HEK293T (cell line): ENCODE measurements around the gene ECT2L.
A peak's percentile ranks its signal among the peaks of the same experiment; 100 is the strongest.

Source experiments
- CTCF ChIA-PET: fragments of 350-600 bp; formaldehyde crosslinking; extraction: SDS; loops from one replicate; lab custom pipeline; 2021; ENCODE audit warnings: antibody characterized with exemption, inconsistent platforms; lab: Yijun Ruan, JAX
- POLR2A ChIA-PET: fragments of 350-600 bp; formaldehyde crosslinking; extraction: SDS; loops from one replicate; lab custom pipeline; 2020; ENCODE audit warnings: antibody characterized with exemption, inconsistent platforms; lab: Yijun Ruan, JAX
- DNase-seq: peaks from one replicate; pipeline ENCODE4 v3.0.0; 2012; ENCODE audit warnings: mixed read lengths; ENCODE audit errors: extremely low spot score
- ARNT ChIP-seq: fragments of 450-650 bp; IDR thresholded peaks from 2 replicates; pipeline ENCODE4 v1.6.1; 2017; ENCODE audit warnings: mild to moderate bottlenecking
- BHLHE40 ChIP-seq: fragments of 450-650 bp; IDR thresholded peaks from 2 replicates; pipeline ENCODE4 v1.6.1; 2016; ENCODE audit warnings: mild to moderate bottlenecking, moderate library complexity, borderline replicate concordance
- CTBP1 ChIP-seq: fragments of 450-650 bp; IDR thresholded peaks from 2 replicates; pipeline ENCODE4 v1.6.1; 2016; ENCODE audit warnings: borderline replicate concordance
- ELF4 ChIP-seq: fragments of 450-650 bp; IDR thresholded peaks from 2 replicates; pipeline ENCODE4 v1.6.1; 2017; ENCODE audit warnings: antibody characterized with exemption
- FOXA1 ChIP-seq: fragments of 450-650 bp; IDR thresholded peaks from 2 replicates; pipeline ENCODE4 v1.6.1; 2016; ENCODE audit warnings: mild to moderate bottlenecking
- FOXK2 ChIP-seq: fragments of 450-650 bp; IDR thresholded peaks from 2 replicates; pipeline ENCODE4 v1.6.1; 2016; ENCODE audit warnings: mild to moderate bottlenecking
- FOXM1 ChIP-seq: fragments of 450-650 bp; IDR thresholded peaks from 2 replicates; pipeline ENCODE4 v1.6.1; 2017; ENCODE audit warnings: mild to moderate bottlenecking, borderline replicate concordance
- HDGF ChIP-seq: fragments of 450-650 bp; IDR thresholded peaks from 2 replicates; pipeline ENCODE4 v1.6.1; 2017; ENCODE audit warnings: antibody characterized with exemption, borderline replicate concordance
- L3MBTL2 ChIP-seq: fragments of 450-650 bp; conservative IDR thresholded peaks from 2 replicates; pipeline ENCODE4 v1.6.1; 2016; ENCODE audit warnings: mild to moderate bottlenecking
- LEF1 ChIP-seq: fragments of 450-650 bp; IDR thresholded peaks from 2 replicates; pipeline ENCODE4 v1.6.1; 2017; ENCODE audit warnings: mild to moderate bottlenecking, borderline replicate concordance
- NFRKB ChIP-seq: fragments of 450-650 bp; IDR thresholded peaks from 2 replicates; pipeline ENCODE4 v1.6.1; 2016; ENCODE audit warnings: mild to moderate bottlenecking, moderate library complexity
- PKNOX1 ChIP-seq: fragments of 450-650 bp; IDR thresholded peaks from 2 replicates; pipeline ENCODE4 v1.6.1; 2016
- SP1 ChIP-seq: fragments of 450-650 bp; IDR thresholded peaks from 2 replicates; pipeline ENCODE4 v1.6.1; 2017
- SUZ12 ChIP-seq: fragments of 450-650 bp; IDR thresholded peaks from 2 replicates; pipeline ENCODE4 v1.6.1; 2016; ENCODE audit warnings: mild to moderate bottlenecking
- TARDBP ChIP-seq: fragments of 450-650 bp; IDR thresholded peaks from 2 replicates; pipeline ENCODE4 v1.6.1; 2016
- ZNF384 ChIP-seq: fragments of 450-650 bp; IDR thresholded peaks from 2 replicates; pipeline ENCODE4 v1.6.1; 2016

The ECT2L gene

GRCh38 chr6:138795809-138796603 lies at the start of gene ECT2L:
ECT2L (plus strand) TSS chr6:138796087; CDS start chr6:138813275, 17,188 bp downstream.
- ChIA-PET POLR2A (no interaction called here), CTCF (no interaction called here)
- DNase-seq, result no peak
- TF ChIP-seq TARDBP, result no peak
- TF ChIP-seq SUZ12, result no peak
- no peak for TF ChIP-seq ELF4
- no peak for TF ChIP-seq LEF1
- TF ChIP-seq FOXK2, result no peak
- TF ChIP-seq NFRKB, result no peak
- no peak for TF ChIP-seq L3MBTL2
- TF ChIP-seq ZNF384, result no peak
- TF ChIP-seq BHLHE40, result no peak
- no peak for TF ChIP-seq PKNOX1
- no peak for TF ChIP-seq ARNT
- TF ChIP-seq HDGF, result no peak
- no peak for TF ChIP-seq CTBP1

- CTCF ChIA-PET, result no interaction called here
- DNase-seq, result no peak
- POLR2A ChIA-PET, result no interaction called here
- TF ChIP-seq FOXA1 (no peak), LEF1 (no peak)
These were observed 43.9 kb upstream of the ECT2L start for GRCh38 chr6:138752017-138752416.

GRCh38 chr6:138757136-138757535 lies 38.8 kb upstream of the ECT2L start:
- TF ChIP-seq L3MBTL2 (no peak), HDGF (no peak), SP1 (no peak), TARDBP (no peak), ZNF384 (no peak), SUZ12 (no peak), FOXA1 (no peak), LEF1 (no peak), NFRKB (no peak), FOXM1 (no peak), ELF4 (no peak), PKNOX1 (no peak), CTBP1 (no peak)
- ChIA-PET POLR2A (no interaction called here), CTCF (no interaction called here)
- no peak for DNase-seq

GRCh38 chr6:138765896-138766655 lies 29.8 kb upstream of the ECT2L start:
- ChIA-PET POLR2A (no interaction called here), CTCF (interaction anchor here (0.6 to 1.7 kb wide), 5 partner anchors 74 to 719 kb away, joined by 3 to 6 read pairs (median 4); no protein-coding TSS in a partner anchor)
- peak; percentile 31 for DNase-seq
- TF ChIP-seq L3MBTL2 (no peak), NFRKB (no peak)

GRCh38 chr6:138769102-138769676 lies 26.7 kb upstream of the ECT2L start:
- CTCF ChIA-PET, result interaction anchor here (1.8 kb wide), 1 partner anchor 181 kb away, joined by 4 read pairs; no protein-coding TSS in a partner anchor

More at GRCh38 chr6:138769102-138769676, 26.7 kb upstream of the ECT2L start:
- POLR2A ChIA-PET, result no interaction called here
- no peak for TF ChIP-seq PKNOX1
- no peak for TF ChIP-seq LEF1
- TF ChIP-seq ARNT, result no peak
- no peak for TF ChIP-seq FOXK2
- no peak for DNase-seq
